HT-29 (cell line): ENCODE results near the gene PPP1R16B. TPM values are rescaled to one million over a fixed set of nuclear protein-coding genes. Genes with fewer than 3 reads are reported as not detected.

Experiments
- DNase-seq: peaks from one replicate; pipeline ENCODE4 v3.0.0-alpha.2; 2015; ENCODE audit warnings: low spot score
- total RNA-seq: library from RNA; depleted of rRNA; stranded (reverse); fragments of >200 nt; shearing (Covaris generic); gene quantifications from 2 replicates; pipeline ENCODE4 v1.2.3, GENCODE V29; 2014

The PPP1R16B gene
- total RNA-seq, 1 experiment from 2014 or later, result not detected

- no peak for DNase-seq
Measured at GRCh38 chr20:38895098-38895949, 89.8 kb downstream of the PPP1R16B start.

GRCh38 chr20:38896009-38896594, 90.6 kb downstream of the PPP1R16B start:
- no peak for DNase-seq

- DNase-seq, result no peak
Measured at GRCh38 chr20:38897267-38897666, 91.8 kb downstream of the PPP1R16B start.

- no peak for DNase-seq
Measured at GRCh38 chr20:38900606-38901005, 95.1 kb downstream of the PPP1R16B start.

- DNase-seq, result no peak
Measured at GRCh38 chr20:38902601-38903000, 97.1 kb downstream of the PPP1R16B start.

GRCh38 chr20:38903335-38903734, 97.8 kb downstream of the PPP1R16B start:
- DNase-seq, result no peak

GRCh38 chr20:38905375-38905774, 99.9 kb downstream of the PPP1R16B start:
- no peak for DNase-seq

- no peak for DNase-seq
Measured at GRCh38 chr20:38907918-38908677, 102.6 kb downstream of the PPP1R16B start.

- DNase-seq, result no peak
Measured at GRCh38 chr20:38915355-38915754, 109.9 kb downstream of the PPP1R16B start.

- no peak for DNase-seq
Measured at GRCh38 chr20:38917657-38918056, 112.2 kb downstream of the PPP1R16B start.

- DNase-seq, result no peak
Measured at GRCh38 chr20:38918172-38918571, 112.7 kb downstream of the PPP1R16B start.

- no peak for DNase-seq
Measured at GRCh38 chr20:38919683-38920082, 114.2 kb downstream of the PPP1R16B start.

GRCh38 chr20:38920411-38920810, 114.9 kb downstream of the PPP1R16B start:
- no peak for DNase-seq

- no peak for DNase-seq
Measured at GRCh38 chr20:38920851-38921250, 115.4 kb downstream of the PPP1R16B start.

GRCh38 chr20:38924718-38925117, 119.2 kb downstream of the PPP1R16B start:
- no peak for DNase-seq

- peak; percentile 100 for DNase-seq
Measured at GRCh38 chr20:38926142-38926933, 120.8 kb downstream of the PPP1R16B start, which contains the start of gene FAM83D. Gene FAM83D (plus strand): TSS chr20:38926417. CDS start chr20:38926443, 26 bp downstream.

- DNase-seq, result peak; percentile 30
Measured at GRCh38 chr20:38926934-38927616, 121.6 kb downstream of the PPP1R16B start.

- peak; percentile 45 for DNase-seq
Measured at GRCh38 chr20:38927902-38928578, 122.5 kb downstream of the PPP1R16B start.

- DNase-seq, result no peak
Measured at GRCh38 chr20:38930242-38930569, 124.7 kb downstream of the PPP1R16B start.

- no peak for DNase-seq
Measured at GRCh38 chr20:38931984-38932383, 126.5 kb downstream of the PPP1R16B start.
